ENCODE results near the gene NCAM1. TPM values are rescaled to one million over a fixed set of nuclear protein-coding genes. Genes with fewer than 3 reads are reported as not detected.

NCAM1 gene
- total RNA-seq, 1 experiment from 2014 or later = 3.7 TPM

DNA sequence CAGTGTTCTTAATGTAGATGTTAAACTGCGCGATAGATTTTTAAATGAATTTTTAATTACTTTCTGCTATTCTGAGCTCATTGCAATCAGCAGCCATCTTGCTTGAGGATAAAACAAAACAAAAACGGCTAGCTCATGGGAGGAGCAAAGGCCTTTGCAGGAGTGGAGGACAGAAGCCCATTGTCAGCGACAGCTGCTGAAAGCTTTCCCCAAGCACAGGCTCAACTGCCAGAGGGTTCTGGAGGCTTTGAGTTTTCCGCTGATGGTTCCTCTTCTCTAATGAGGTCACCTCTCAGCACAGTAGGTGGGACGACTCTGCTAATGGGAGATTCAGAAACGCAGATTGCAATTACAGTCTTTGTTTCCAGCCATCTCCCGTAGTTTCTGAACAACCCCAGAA is 186.0 kb downstream of the NCAM1 start:
- Mint-ChIP-seq H3K27ac (ENCODE audit: unreplicated experiment) (no peak overlapping the region), H3K36me3 (ENCODE audit: insufficient read depth, unreplicated experiment) (no peaks in the 10 kb centered on the region), H3K4me1 (ENCODE audit: low read depth, unreplicated experiment) (no peaks in the 10 kb centered on the region), H3K27me3 (ENCODE audit: unreplicated experiment) (peaks cover 47% of the 10 kb centered on the region), H3K9me3 (ENCODE audit: low read depth, unreplicated experiment) (no peaks in the 10 kb centered on the region), H3K4me3 (ENCODE audit: low read depth, unreplicated experiment) (no peak overlapping the region)
- TF ChIP-seq, protein P1, sequence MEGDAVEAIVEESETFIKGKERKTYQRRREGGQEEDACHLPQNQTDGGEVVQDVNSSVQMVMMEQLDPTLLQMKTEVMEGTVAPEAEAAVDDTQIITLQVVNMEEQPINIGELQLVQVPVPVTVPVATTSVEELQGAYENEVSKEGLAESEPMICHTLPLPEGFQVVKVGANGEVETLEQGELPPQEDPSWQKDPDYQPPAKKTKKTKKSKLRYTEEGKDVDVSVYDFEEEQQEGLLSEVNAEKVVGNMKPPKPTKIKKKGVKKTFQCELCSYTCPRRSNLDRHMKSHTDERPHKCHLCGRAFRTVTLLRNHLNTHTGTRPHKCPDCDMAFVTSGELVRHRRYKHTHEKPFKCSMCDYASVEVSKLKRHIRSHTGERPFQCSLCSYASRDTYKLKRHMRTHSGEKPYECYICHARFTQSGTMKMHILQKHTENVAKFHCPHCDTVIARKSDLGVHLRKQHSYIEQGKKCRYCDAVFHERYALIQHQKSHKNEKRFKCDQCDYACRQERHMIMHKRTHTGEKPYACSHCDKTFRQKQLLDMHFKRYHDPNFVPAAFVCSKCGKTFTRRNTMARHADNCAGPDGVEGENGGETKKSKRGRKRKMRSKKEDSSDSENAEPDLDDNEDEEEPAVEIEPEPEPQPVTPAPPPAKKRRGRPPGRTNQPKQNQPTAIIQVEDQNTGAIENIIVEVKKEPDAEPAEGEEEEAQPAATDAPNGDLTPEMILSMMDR (IDR thresholded peaks at IDR 0.05; ENCODE audit: unreplicated experiment) = no peak
- intact Hi-C loops (cut with micrococcal nuclease; ENCODE audit: unreplicated experiment) = no loop called here
- no peak for DNase-seq
- CTCF ChIA-PET = interaction anchor here (0.6 kb wide), 1 partner anchor 1410 kb away, joined by 3 read pairs; no protein-coding TSS in a partner anchor
- BruUV-seq (replicated peaks) = no TSS peak

DNA sequence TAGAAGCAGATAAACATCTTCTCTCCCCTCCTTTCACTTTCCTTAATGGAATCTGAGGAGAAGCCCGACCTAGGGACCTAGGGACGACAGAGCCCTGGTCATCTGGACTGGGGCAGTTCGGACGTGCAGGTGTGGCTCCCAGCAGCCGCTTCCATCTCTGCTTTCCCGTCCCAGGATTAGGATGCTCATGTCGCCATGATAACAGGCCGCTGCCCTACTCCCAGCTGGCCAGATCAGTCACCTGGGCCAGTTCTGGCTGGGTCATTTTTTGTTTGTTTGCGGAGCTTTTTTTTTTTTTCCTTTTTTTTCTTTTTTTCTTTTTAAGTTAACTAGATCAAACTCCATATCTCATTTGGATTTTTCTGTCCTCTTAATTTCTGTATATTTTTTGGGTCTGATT is 186.9 kb downstream of the NCAM1 start:
- no peak for DNase-seq
- BruUV-seq (replicated peaks) = no TSS peak
- no peak overlapping the region for H3K4me3 Mint-ChIP-seq (ENCODE audit: low read depth, unreplicated experiment)
- no peaks in the 10 kb centered on the region for H3K4me1 Mint-ChIP-seq (ENCODE audit: low read depth, unreplicated experiment)
- TF ChIP-seq, protein P1 (IDR thresholded peaks at IDR 0.05; ENCODE audit: unreplicated experiment) = no peak
- peaks cover 43% of the 10 kb centered on the region for H3K27me3 Mint-ChIP-seq (ENCODE audit: unreplicated experiment)
- intact Hi-C loops (cut with micrococcal nuclease; ENCODE audit: unreplicated experiment) = no loop called here
- no peak overlapping the region for H3K27ac Mint-ChIP-seq (ENCODE audit: unreplicated experiment)
- no peaks in the 10 kb centered on the region for H3K36me3 Mint-ChIP-seq (ENCODE audit: insufficient read depth, unreplicated experiment)
- no peaks in the 10 kb centered on the region for H3K9me3 Mint-ChIP-seq (ENCODE audit: low read depth, unreplicated experiment)
- CTCF ChIA-PET = no interaction called here

DNA sequence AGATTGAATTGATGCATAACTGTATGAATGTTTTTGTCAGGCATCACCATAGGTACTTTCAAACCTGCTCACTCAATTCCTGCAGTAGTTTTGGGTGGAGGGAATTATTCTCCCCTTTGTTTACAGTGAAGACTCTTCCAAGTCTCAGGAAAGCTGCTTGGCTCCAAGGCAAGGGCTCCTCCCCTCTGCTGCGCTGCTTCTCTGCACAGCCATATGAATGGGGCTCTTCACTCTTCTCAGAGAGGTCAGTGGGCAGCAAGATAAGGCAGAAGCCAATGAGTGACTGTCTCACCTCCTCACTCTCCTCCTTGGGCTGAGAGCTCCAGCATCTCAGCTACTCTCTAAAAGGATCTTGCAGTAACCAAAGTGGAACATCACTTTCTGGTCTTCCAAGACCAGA is 187.4 kb downstream of the NCAM1 start:
- BruUV-seq (replicated peaks) = no TSS peak
- no peaks in the 10 kb centered on the region for H3K36me3 Mint-ChIP-seq (ENCODE audit: insufficient read depth, unreplicated experiment)
- TF ChIP-seq, protein P1 (IDR thresholded peaks at IDR 0.05; ENCODE audit: unreplicated experiment) = no peak
- peaks cover 37% of the 10 kb centered on the region for H3K27me3 Mint-ChIP-seq (ENCODE audit: unreplicated experiment)
- no peaks in the 10 kb centered on the region for H3K4me1 Mint-ChIP-seq (ENCODE audit: low read depth, unreplicated experiment)
- H3K4me3 Mint-ChIP-seq (ENCODE audit: low read depth, unreplicated experiment) = no peak overlapping the region
- intact Hi-C loops (cut with micrococcal nuclease; ENCODE audit: unreplicated experiment) = no loop called here
- H3K9me3 Mint-ChIP-seq (ENCODE audit: low read depth, unreplicated experiment) = no peaks in the 10 kb centered on the region
- H3K27ac Mint-ChIP-seq (ENCODE audit: unreplicated experiment) = no peak overlapping the region
- no peak for DNase-seq
- CTCF ChIA-PET = no interaction called here

DNA sequence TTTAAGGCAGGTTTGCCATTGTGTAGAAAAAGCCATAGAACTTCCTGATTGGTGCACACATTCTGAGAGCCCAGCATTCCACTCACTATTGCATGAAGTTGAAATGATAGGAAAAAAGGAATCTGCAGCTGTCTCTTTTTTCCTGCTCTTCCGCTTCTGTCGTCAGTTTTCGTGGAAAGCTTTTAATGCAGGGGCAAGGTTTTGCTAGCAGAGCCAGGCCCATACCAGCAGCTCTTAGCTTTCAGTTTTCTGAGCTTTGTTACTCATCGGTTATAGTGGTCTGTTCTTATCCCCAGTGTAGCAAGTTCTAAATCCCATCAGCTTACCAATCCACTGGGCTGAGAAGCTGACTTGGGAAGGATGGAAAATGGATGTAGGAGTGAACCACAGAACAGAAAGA is 190.3 kb downstream of the NCAM1 start:
- no peaks in the 10 kb centered on the region for H3K36me3 Mint-ChIP-seq (ENCODE audit: insufficient read depth, unreplicated experiment)
- no peak for DNase-seq
- intact Hi-C loops (cut with micrococcal nuclease; ENCODE audit: unreplicated experiment) = no loop called here
- TF ChIP-seq, protein P1 (IDR thresholded peaks at IDR 0.05; ENCODE audit: unreplicated experiment) = no peak
- peaks cover 32% of the 10 kb centered on the region for H3K27me3 Mint-ChIP-seq (ENCODE audit: unreplicated experiment)
- no peaks in the 10 kb centered on the region for H3K4me1 Mint-ChIP-seq (ENCODE audit: low read depth, unreplicated experiment)
- no peaks in the 10 kb centered on the region for H3K9me3 Mint-ChIP-seq (ENCODE audit: low read depth, unreplicated experiment)
- BruUV-seq (replicated peaks) = no TSS peak
- CTCF ChIA-PET = no interaction called here
- H3K27ac Mint-ChIP-seq (ENCODE audit: unreplicated experiment) = no peak overlapping the region
- no peak overlapping the region for H3K4me3 Mint-ChIP-seq (ENCODE audit: low read depth, unreplicated experiment)

Measured in Calu3 (cell line).